NCI-H1930 (cell line): ENCODE results near the gene CHD2.
A peak's percentile ranks its signal among the peaks of the same experiment; 100 is the strongest.
"Not testable (repeated sequence)": the region's sequence is repeated elsewhere in the genome, so short reads cannot be mapped to it uniquely, and the experiment has no call there.

Experiments
- DNase-seq, 2 experiments: peaks; one replicate each; lab custom pipeline; 2025; lab: John Stamatoyannopoulos, UW

The CHD2 gene

GRCh38 chr15:92899948-92900730, at the start of gene CHD2:
CHD2 (plus strand) TSS chr15:92900324; CDS start chr15:92901238, 914 bp downstream.
- peak; percentile 74 to 78 for DNase-seq

- DNase-seq, result no peak
These were observed 46.9 kb upstream of the CHD2 start for GRCh38 chr15:92853222-92853621.

GRCh38 chr15:92861742-92862141, 38.4 kb upstream of the CHD2 start:
- no peak for DNase-seq

GRCh38 chr15:92864127-92864814, 35.9 kb upstream of the CHD2 start:
- DNase-seq, result no peak

- no peak for DNase-seq
These were observed 30.7 kb upstream of the CHD2 start for GRCh38 chr15:92869263-92869940.

- no peak for DNase-seq
These were observed 30.0 kb upstream of the CHD2 start for GRCh38 chr15:92870010-92870591.

- DNase-seq, result not testable (repeated sequence)
These were observed 27.2 kb upstream of the CHD2 start for GRCh38 chr15:92872967-92873366.

GRCh38 chr15:92877000-92877399, 23.1 kb upstream of the CHD2 start:
- no peak for DNase-seq

GRCh38 chr15:92877416-92877815, 22.7 kb upstream of the CHD2 start:
- DNase-seq, result no peak

- DNase-seq, result no peak
These were observed 21.5 kb upstream of the CHD2 start for GRCh38 chr15:92878593-92879053.

- no peak for DNase-seq
These were observed 20.0 kb upstream of the CHD2 start for GRCh38 chr15:92879949-92880725.

GRCh38 chr15:92880796-92881195, 19.3 kb upstream of the CHD2 start:
- DNase-seq, result no peak

GRCh38 chr15:92881211-92881754, 18.8 kb upstream of the CHD2 start:
- DNase-seq, result no peak

GRCh38 chr15:92881802-92882696, 18.1 kb upstream of the CHD2 start:
- peak; percentile 94 to 95 for DNase-seq

GRCh38 chr15:92882697-92883162, 17.4 kb upstream of the CHD2 start:
- DNase-seq, result no peak

- DNase-seq, result no peak
These were observed 16.8 kb upstream of the CHD2 start for GRCh38 chr15:92883163-92883875.

- no peak for DNase-seq
These were observed 16.2 kb upstream of the CHD2 start for GRCh38 chr15:92883876-92884435.

GRCh38 chr15:92884436-92885223, 15.5 kb upstream of the CHD2 start:
- DNase-seq, result no peak
